HuH-7.5 (cell line): ENCODE results near the gene RFNG.
A peak's percentile ranks its signal among the peaks of the same experiment; 100 is the strongest.
"Not testable (repeated sequence)": the region's sequence is repeated elsewhere in the genome, so short reads cannot be mapped to it uniquely, and the experiment has no call there.

Experiments used
- DNase-seq: peaks from one replicate; pipeline ENCODE4 v3.0.0; 2011; ENCODE audit warnings: low spot score

The RFNG gene

GRCh38 chr17:82042649-82043048 is 9.0 kb downstream of the RFNG start:
- DNase-seq = no peak

- no peak for DNase-seq
These were observed 10.3 kb downstream of the RFNG start for GRCh38 chr17:82041144-82041814.

GRCh38 chr17:82039695-82040299 is 11.8 kb downstream of the RFNG start:
- DNase-seq = no peak

- not testable (repeated sequence) for DNase-seq
These were observed 12.7 kb downstream of the RFNG start for GRCh38 chr17:82038796-82039409.

GRCh38 chr17:82037889-82038195 is 13.8 kb downstream of the RFNG start:
- no peak for DNase-seq

- DNase-seq = peak; percentile 98
These were observed 14.3 kb downstream of the RFNG start, which contains the start of gene DCXR for GRCh38 chr17:82037092-82037888. Gene DCXR (minus strand): TSS chr17:82037697. CDS start chr17:82037682, 15 bp downstream.

- DNase-seq = no peak
These were observed 14.9 kb downstream of the RFNG start for GRCh38 chr17:82036634-82037091.

GRCh38 chr17:82035956-82036633 is 15.5 kb downstream of the RFNG start:
- no peak for DNase-seq

- DNase-seq = no peak
These were observed 16.1 kb downstream of the RFNG start for GRCh38 chr17:82035488-82035887.

GRCh38 chr17:82034371-82035011 is 17.1 kb downstream of the RFNG start:
- DNase-seq = no peak

GRCh38 chr17:82033359-82034085 is 18.1 kb downstream of the RFNG start:
- DNase-seq = no peak

- peak; percentile 84 for DNase-seq
These were observed 19.6 kb downstream of the RFNG start for GRCh38 chr17:82031885-82032627.

GRCh38 chr17:82031303-82031884 is 20.2 kb downstream of the RFNG start, which contains the start of gene RAC3:
Gene RAC3 (plus strand): TSS chr17:82031678. CDS start chr17:82031762, 84 bp downstream.
- DNase-seq = peak; percentile 59

GRCh38 chr17:82030470-82031302 is 20.9 kb downstream of the RFNG start:
- DNase-seq = peak; percentile 92

GRCh38 chr17:82029990-82030469 is 21.6 kb downstream of the RFNG start:
- DNase-seq = no peak

- DNase-seq = no peak
These were observed 22.2 kb downstream of the RFNG start for GRCh38 chr17:82029391-82029790.

- no peak for DNase-seq
These were observed 22.6 kb downstream of the RFNG start for GRCh38 chr17:82028966-82029365.

- DNase-seq = no peak
These were observed 23.4 kb downstream of the RFNG start for GRCh38 chr17:82028246-82028645.
